Uterus (tissue), 4 donors: ENCODE measurements around the gene KCNQ1OT1. TPM values are rescaled to one million over a fixed set of nuclear protein-coding genes. Genes with fewer than 3 reads are reported as not detected.
"Not testable (repeated sequence)": the region's sequence is repeated elsewhere in the genome, so short reads cannot be mapped to it uniquely, and the experiment has no call there.

Experiments used
- DNase-seq, 2 donors: peaks; one replicate each; pipeline ENCODE4 v3.0.0-alpha.2; 2019 to 2020
- H3K27ac ChIP-seq, 2 donors: fragments of 200-600 bp; sonication (generic); 1 replicate in 1 of 2; 2 replicates in 1 of 2; pipeline ENCODE4 v1.5.1; 2016 to 2018
- H3K27me3 ChIP-seq, 2 donors: fragments of 200-600 bp; sonication (generic); one replicate each; pipeline ENCODE4 v1.5.1; 2018 to 2019; ENCODE audit warnings: control low read depth in 1 of 2
- H3K36me3 ChIP-seq, 2 donors: fragments of 200-600 bp; sonication (generic); one replicate each; pipeline ENCODE4 v1.5.1; 2019; ENCODE audit warnings: control low read depth in 1 of 2
- H3K4me1 ChIP-seq, 2 donors: fragments of 200-600 bp; sonication (generic); one replicate each; pipeline ENCODE4 v1.5.1; 2018 to 2019; ENCODE audit warnings: control low read depth in 1 of 2
- H3K4me3 ChIP-seq, 2 donors: fragments of 200-600 bp; sonication (generic); 1 replicate in 1 of 2; 2 replicates in 1 of 2; pipeline ENCODE4 v1.5.1; 2018 to 2019; ENCODE audit warnings: mild to moderate bottlenecking in 1 of 2
- H3K9me3 ChIP-seq, 2 donors: fragments of 200-600 bp; sonication (generic); one replicate each; pipeline ENCODE4 v1.5.1; 2019; ENCODE audit warnings: control low read depth in 1 of 2
- POLR2A ChIP-seq, 2 donors: fragments of 450-650 bp; IDR thresholded peaks; one replicate each; pipeline ENCODE4 v1.6.1; 2016; ENCODE audit warnings: antibody characterized with exemption in 2 of 2, mild to moderate bottlenecking in 1 of 2, moderate library complexity in 1 of 2
- intact Hi-C: fragments of 100-400 bp; cut with DNase I; formaldehyde crosslinking; loops from one replicate; pipeline ENCODE4 v1.15.1; 2023; ENCODE audit warnings: low total_unique reads
- total RNA-seq, 4 donors: library from RNA; depleted of rRNA in 3 of 4; stranded (reverse); fragments of >200 nt in 3 of 4; gene quantifications; one replicate each; pipeline versions ENCODE4 v1.1.0 to v1.2.4, GENCODE V29; 2014 to 2023
- TF ChIP-seq, protein P1 (sequence below), 4 experiments: fragments of 200-600 bp in 2 of 4; fragments of 450-650 bp in 2 of 4; sonication (generic) in 2 of 4; IDR thresholded peaks; one replicate each; pipeline ENCODE4 v1.5.1; 2016 to 2019; ENCODE audit warnings: antibody characterized with exemption in 4 of 4, mild to moderate bottlenecking in 2 of 4, moderate library complexity in 1 of 4
- donor health status: DM: yes; HTN: yes; CAD: no.

Gene KCNQ1OT1
- total RNA-seq, 4 donors from 2014 or later: 2.6 to 19.4 (median 10.9) TPM

DNA sequence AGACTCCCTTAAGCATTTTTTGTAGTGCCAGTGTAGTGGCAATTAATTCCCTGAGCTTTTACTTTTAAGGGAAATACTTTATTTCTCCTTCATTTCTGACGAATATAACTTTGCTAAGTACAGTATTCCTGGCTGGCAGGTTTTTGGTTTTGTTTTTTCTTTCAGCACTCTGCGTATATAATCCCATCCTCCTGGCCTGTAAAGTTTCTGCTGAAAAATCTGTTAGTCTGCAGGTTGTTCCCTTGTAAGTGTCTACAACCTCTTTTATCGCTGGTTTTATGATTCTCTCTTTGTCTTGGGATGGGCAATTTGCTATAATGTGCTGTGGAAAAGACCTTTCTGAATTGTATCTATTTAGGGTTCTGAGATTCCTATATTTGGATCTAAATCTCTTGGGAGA lies 56.0 kb downstream of the KCNQ1OT1 start:
- TF ChIP-seq, protein P1, sequence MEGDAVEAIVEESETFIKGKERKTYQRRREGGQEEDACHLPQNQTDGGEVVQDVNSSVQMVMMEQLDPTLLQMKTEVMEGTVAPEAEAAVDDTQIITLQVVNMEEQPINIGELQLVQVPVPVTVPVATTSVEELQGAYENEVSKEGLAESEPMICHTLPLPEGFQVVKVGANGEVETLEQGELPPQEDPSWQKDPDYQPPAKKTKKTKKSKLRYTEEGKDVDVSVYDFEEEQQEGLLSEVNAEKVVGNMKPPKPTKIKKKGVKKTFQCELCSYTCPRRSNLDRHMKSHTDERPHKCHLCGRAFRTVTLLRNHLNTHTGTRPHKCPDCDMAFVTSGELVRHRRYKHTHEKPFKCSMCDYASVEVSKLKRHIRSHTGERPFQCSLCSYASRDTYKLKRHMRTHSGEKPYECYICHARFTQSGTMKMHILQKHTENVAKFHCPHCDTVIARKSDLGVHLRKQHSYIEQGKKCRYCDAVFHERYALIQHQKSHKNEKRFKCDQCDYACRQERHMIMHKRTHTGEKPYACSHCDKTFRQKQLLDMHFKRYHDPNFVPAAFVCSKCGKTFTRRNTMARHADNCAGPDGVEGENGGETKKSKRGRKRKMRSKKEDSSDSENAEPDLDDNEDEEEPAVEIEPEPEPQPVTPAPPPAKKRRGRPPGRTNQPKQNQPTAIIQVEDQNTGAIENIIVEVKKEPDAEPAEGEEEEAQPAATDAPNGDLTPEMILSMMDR (IDR thresholded peaks at IDR 0.05): no peak
- TF ChIP-seq POLR2A (IDR thresholded peaks at IDR 0.05): no peak
- intact Hi-C loops: no loop called here
- Histone ChIP-seq H3K4me3 (no peak overlapping the region), H3K27me3 (no peaks in the 10 kb centered on the region), H3K4me1 (no peaks in the 10 kb centered on the region), H3K27ac (no peak overlapping the region), H3K36me3 (no peaks in the 10 kb centered on the region), H3K9me3 (peaks cover 0 to 80% of the 10 kb centered on the region in 2 donors)
- DNase-seq: no peak

DNA sequence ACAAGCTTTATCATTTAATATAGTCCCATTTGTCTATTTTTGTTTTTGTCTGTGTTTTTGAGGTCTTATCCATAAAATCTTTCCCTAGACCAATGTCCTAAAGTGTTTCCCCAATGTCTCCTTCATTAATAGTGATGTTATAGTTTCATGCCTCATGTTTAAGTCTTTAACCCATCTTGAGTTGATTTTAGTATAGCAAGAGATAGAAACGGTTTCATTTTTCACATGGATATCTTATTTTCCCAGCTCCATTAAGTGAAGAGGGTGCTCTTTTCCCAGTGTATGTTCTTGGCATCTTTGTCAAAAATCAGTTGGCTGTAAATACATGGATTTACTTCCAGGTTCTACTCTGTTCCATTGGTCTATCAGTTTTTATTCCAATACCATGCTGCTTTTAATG lies 58.2 kb downstream of the KCNQ1OT1 start:
- intact Hi-C loops: no loop called here
- Histone ChIP-seq H3K4me3 (no peak overlapping the region), H3K27me3 (no peaks in the 10 kb centered on the region), H3K4me1 (no peaks in the 10 kb centered on the region), H3K27ac (no peak overlapping the region), H3K36me3 (no peaks in the 10 kb centered on the region), H3K9me3 (peaks cover 0 to 71% of the 10 kb centered on the region in 2 donors)
- TF ChIP-seq, protein P1 (IDR thresholded peaks at IDR 0.05): no peak
- no peak for TF ChIP-seq POLR2A (IDR thresholded peaks at IDR 0.05)
- DNase-seq: no peak

DNA sequence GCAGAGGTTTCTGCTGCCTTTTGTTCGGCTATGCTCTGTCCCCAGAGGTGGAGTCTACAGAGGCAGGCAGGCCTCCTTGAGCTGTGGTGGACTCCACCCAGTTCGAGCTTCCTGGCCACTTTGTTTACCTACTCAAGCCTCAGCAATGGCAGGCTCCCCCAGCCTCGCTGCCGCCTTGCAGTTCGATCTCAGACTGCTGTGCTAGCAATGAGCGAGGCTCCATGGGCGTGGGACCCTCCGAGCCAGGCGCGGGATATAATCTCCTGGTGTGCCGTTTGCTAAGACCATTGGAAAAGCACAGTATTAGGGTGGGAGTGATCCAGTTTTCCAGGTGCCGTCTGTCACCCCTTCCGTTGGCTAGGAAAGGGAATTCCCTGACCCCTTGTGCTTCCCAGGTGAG lies 60.0 kb downstream of the KCNQ1OT1 start:
- intact Hi-C loops: not testable (repeated sequence)
- peaks cover 0 to 54% of the 10 kb centered on the region in 2 donors for H3K9me3 ChIP-seq

DNA sequence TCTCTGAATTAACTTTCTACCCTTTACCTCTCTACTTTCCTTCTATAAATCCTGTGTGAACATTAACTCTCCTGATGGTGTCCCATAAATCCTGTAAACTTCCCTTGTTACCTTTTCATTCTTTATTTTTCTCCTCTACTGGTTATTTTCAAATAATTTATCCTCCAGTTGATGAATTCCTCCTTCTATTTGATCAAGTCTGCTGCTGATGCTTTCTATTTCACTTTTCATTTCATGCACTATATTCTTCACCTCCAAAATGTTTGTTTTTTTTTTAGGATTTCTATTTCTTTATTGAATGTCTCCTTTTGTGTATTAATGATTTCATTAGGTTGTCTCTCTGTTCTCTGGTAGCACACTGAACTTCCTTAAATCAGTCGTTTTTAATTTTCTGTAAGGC lies 68.6 kb downstream of the KCNQ1OT1 start:
- peaks cover 4 to 28% of the 10 kb centered on the region in 2 donors for H3K9me3 ChIP-seq
- no peak for TF ChIP-seq POLR2A (IDR thresholded peaks at IDR 0.05)
- TF ChIP-seq, protein P1 (IDR thresholded peaks at IDR 0.05): no peak
- no peak overlapping the region for H3K4me3 ChIP-seq
- intact Hi-C loops: no loop called here
- no peak for DNase-seq
- no peaks in the 10 kb centered on the region for H3K27me3 ChIP-seq
- no peaks in the 10 kb centered on the region for H3K36me3 ChIP-seq
- H3K27ac ChIP-seq: no peak overlapping the region
- no peaks in the 10 kb centered on the region for H3K4me1 ChIP-seq

More for the DNA sequence above, 60.0 kb downstream of the KCNQ1OT1 start:
- H3K27me3 ChIP-seq, H3K4me3 ChIP-seq, H3K36me3 ChIP-seq, H3K4me1 ChIP-seq, H3K27ac ChIP-seq, DNase-seq: not testable (repeated sequence)

DNA sequence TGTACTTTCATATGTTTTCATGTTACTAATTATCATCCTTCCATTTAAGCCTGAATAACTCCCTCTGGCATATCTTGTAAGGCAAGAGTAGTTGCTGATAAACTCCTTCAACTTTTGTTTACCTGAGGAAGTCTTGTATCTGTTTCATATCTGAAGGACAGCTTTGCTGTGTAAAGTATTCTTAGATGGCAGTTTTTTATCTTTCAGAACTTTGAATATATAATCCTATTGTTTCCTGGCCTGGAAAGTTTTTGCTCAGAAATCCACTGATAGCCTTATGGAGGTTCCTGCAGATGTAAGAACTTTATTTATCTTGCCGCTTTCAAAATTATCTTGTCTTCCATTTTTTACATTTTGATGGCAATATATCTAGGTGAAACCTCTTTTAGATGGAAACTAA lies 69.1 kb downstream of the KCNQ1OT1 start:
- H3K4me1 ChIP-seq: no peaks in the 10 kb centered on the region
- TF ChIP-seq, protein P1 (IDR thresholded peaks at IDR 0.05): no peak
- TF ChIP-seq POLR2A (IDR thresholded peaks at IDR 0.05): no peak
- H3K36me3 ChIP-seq: no peaks in the 10 kb centered on the region
- peaks cover 4 to 28% of the 10 kb centered on the region in 2 donors for H3K9me3 ChIP-seq
- intact Hi-C loops: no loop called here
- H3K27ac ChIP-seq: no peak overlapping the region
- H3K27me3 ChIP-seq: no peaks in the 10 kb centered on the region
- no peak for DNase-seq
- no peak overlapping the region for H3K4me3 ChIP-seq

DNA sequence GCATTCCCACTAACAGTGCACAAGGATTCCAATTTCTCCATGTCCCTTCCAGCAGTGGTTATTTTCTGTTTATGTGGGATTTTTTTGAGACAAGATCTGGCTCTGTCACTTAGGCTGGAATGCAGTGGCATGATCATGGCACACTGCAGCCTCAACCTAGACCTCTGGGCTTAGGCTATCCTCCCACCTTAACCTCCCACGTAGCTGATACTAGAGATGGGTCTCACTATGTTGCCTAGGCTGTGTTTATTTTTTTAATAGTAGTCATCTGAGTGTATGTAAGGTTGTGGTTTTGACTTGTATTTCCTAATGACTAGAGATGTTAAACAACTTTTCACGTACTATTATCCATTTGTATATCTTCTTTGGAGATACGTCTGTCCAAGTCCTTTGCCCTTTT lies 74.6 kb downstream of the KCNQ1OT1 start:
- TF ChIP-seq POLR2A (IDR thresholded peaks at IDR 0.05): no peak
- TF ChIP-seq, protein P1 (IDR thresholded peaks at IDR 0.05): no peak
- Histone ChIP-seq H3K27me3 (no peaks in the 10 kb centered on the region), H3K27ac (no peak overlapping the region), H3K4me1 (no peaks in the 10 kb centered on the region), H3K36me3 (no peaks in the 10 kb centered on the region), H3K9me3 (peaks cover 0 to 10% of the 10 kb centered on the region in 2 donors), H3K4me3 (no peak overlapping the region)
- intact Hi-C loops: no loop called here
- no peak for DNase-seq
